GM23338 (cell line): ENCODE results near the gene CNPY2. TPM values are rescaled to one million over a fixed set of nuclear protein-coding genes. Genes with fewer than 3 reads are reported as not detected.

Experiments
- ATAC-seq: fragments of 200-7000 bp; cut with Tn5 transposase; 3 replicates; pipeline ENCODE4 v1.9.1; 2020
- DNase-seq: peaks from one replicate; pipeline ENCODE4 v3.0.0-alpha.2; 2015; ENCODE audit warnings: low spot score
- H2AFZ ChIP-seq: fragments of 200-600 bp; sonication (generic); 2 replicates; pipeline ENCODE4 v1.8.0; 2016; ENCODE audit warnings: antibody characterized with exemption, mild to moderate bottlenecking, moderate library complexity
- H3F3A ChIP-seq: fragments of 200-600 bp; sonication (generic); replicated peaks from 2 replicates; pipeline ENCODE4 v1.8.0; 2017; ENCODE audit warnings: antibody characterized with exemption, mixed run types, low read depth
- H3K27ac ChIP-seq: fragments of 200-600 bp; sonication (generic); 2 replicates; pipeline ENCODE4 v1.6.1; 2016; ENCODE audit warnings: low read depth
- H3K27me3 ChIP-seq: fragments of 200-600 bp; sonication (generic); 2 replicates; pipeline ENCODE4 v1.8.0; 2016; ENCODE audit warnings: mild to moderate bottlenecking, mixed run types, moderate library complexity; ENCODE audit not compliant: insufficient read depth
- H3K36me3 ChIP-seq: fragments of 200-600 bp; sonication (generic); 2 replicates; pipeline ENCODE4 v1.8.0; 2016; ENCODE audit warnings: mild to moderate bottlenecking; ENCODE audit not compliant: insufficient read depth
- H3K4me1 ChIP-seq: fragments of 200-600 bp; sonication (generic); 2 replicates; pipeline ENCODE4 v1.8.0; 2016; ENCODE audit warnings: mild to moderate bottlenecking, moderate library complexity; ENCODE audit not compliant: insufficient read depth
- H3K4me2 ChIP-seq: fragments of 200-600 bp; sonication (generic); 2 replicates; pipeline ENCODE4 v1.7.1; 2017; ENCODE audit warnings: mixed run types
- H3K4me3 ChIP-seq: fragments of 200-600 bp; sonication (generic); 2 replicates; pipeline ENCODE4 v1.6.1; 2016; ENCODE audit warnings: mixed run types
- H3K79me2 ChIP-seq: fragments of 200-600 bp; sonication (generic); replicated peaks from 2 replicates; pipeline ENCODE4 v1.8.0; 2017; ENCODE audit warnings: mild to moderate bottlenecking; ENCODE audit not compliant: insufficient read depth
- H3K9me2 ChIP-seq: fragments of 200-600 bp; sonication (generic); 2 replicates; pipeline ENCODE4 v1.8.0; 2017; ENCODE audit not compliant: insufficient read depth
- H4K20me1 ChIP-seq: fragments of 200-600 bp; sonication (generic); replicated peaks from 2 replicates; pipeline ENCODE4 v1.8.0; 2017; ENCODE audit warnings: mild to moderate bottlenecking; ENCODE audit not compliant: insufficient read depth
- H3K27ac Mint-ChIP-seq: 2 replicates; pipeline ENCODE4 v1.8.0; 2020; ENCODE audit warnings: inconsistent platforms, mild to moderate bottlenecking, moderate library complexity, mixed read lengths
- H3K27me3 Mint-ChIP-seq: 3 replicates; pipeline ENCODE4 v1.8.0; 2022; ENCODE audit warnings: low read depth, mild to moderate bottlenecking, moderate library complexity, mixed read lengths, inconsistent platforms; ENCODE audit not compliant: insufficient read depth, poor library complexity
- H3K36me3 Mint-ChIP-seq: 3 replicates; pipeline ENCODE4 v1.8.0; 2021; ENCODE audit warnings: low read depth, mild to moderate bottlenecking, inconsistent platforms, moderate library complexity, mixed read lengths
- H3K4me1 Mint-ChIP-seq: 3 replicates; pipeline ENCODE4 v1.8.0; 2020; ENCODE audit warnings: mild to moderate bottlenecking, inconsistent platforms, mixed read lengths
- H3K4me3 Mint-ChIP-seq: 3 replicates; pipeline ENCODE4 v1.8.0; 2021; ENCODE audit warnings: moderate library complexity, mild to moderate bottlenecking, inconsistent platforms, mixed read lengths
- H3K9me3 Mint-ChIP-seq: 3 replicates; pipeline ENCODE4 v1.8.0; 2020; ENCODE audit warnings: moderate library complexity, mild to moderate bottlenecking, inconsistent platforms, mixed read lengths
- CREB1 ChIP-seq: fragments of 250-450 bp; sonication (Bioruptor Pico); IDR thresholded peaks from 2 replicates; pipeline ENCODE4 v1.5.0; 2020; ENCODE audit warnings: low read depth, mild to moderate bottlenecking, moderate library complexity
- EZH2 ChIP-seq: fragments of 200-600 bp; sonication (generic); IDR thresholded peaks from one replicate; pipeline ENCODE4 v1.8.0; 2017; ENCODE audit warnings: antibody characterized with exemption, mild to moderate bottlenecking, low read depth; ENCODE audit not compliant: unreplicated experiment
- EZH2phosphoT487 ChIP-seq: fragments of 200-600 bp; sonication (generic); IDR thresholded peaks from one replicate; pipeline ENCODE4 v1.8.1; 2018; ENCODE audit warnings: antibody characterized with exemption; ENCODE audit not compliant: unreplicated experiment
- JUNB ChIP-seq: IDR thresholded peaks from one replicate; pipeline ENCODE4 v1.6.1; 2016; ENCODE audit warnings: antibody characterized with exemption; ENCODE audit not compliant: unreplicated experiment
- NANOG ChIP-seq: IDR thresholded peaks from 2 replicates; pipeline ENCODE4 v1.6.1; 2016; ENCODE audit warnings: antibody characterized with exemption, borderline replicate concordance
- POLR2AphosphoS5 ChIP-seq: IDR thresholded peaks from 2 replicates; pipeline ENCODE4 v1.6.1; 2016; ENCODE audit warnings: antibody characterized with exemption, low read depth
- STAT1 ChIP-seq: IDR thresholded peaks from one replicate; pipeline ENCODE4 v1.6.1; 2016; ENCODE audit warnings: antibody characterized with exemption; ENCODE audit not compliant: unreplicated experiment
- ZNF114 ChIP-seq: fragments of 250-450 bp; sonication (Bioruptor Pico); IDR thresholded peaks from 2 replicates; pipeline ENCODE4 v1.5.0; 2020; ENCODE audit warnings: mild to moderate bottlenecking, moderate library complexity
- ZNF331 ChIP-seq: fragments of 250-450 bp; sonication (Bioruptor Pico); IDR thresholded peaks from 2 replicates; pipeline ENCODE4 v1.5.0; 2020; ENCODE audit warnings: low read depth, mild to moderate bottlenecking, moderate library complexity
- polyA plus RNA-seq: library from polyadenylated mRNA; unstranded; fragments of >200 nt; fragmentation: Nextera tagmentation; extraction: Ambion mirVana; gene quantifications from 2 replicates; pipeline ENCODE4 v1.2.1, GENCODE V29; 2016
- total RNA-seq: library from RNA; depleted of rRNA; stranded (reverse); fragments of >200 nt; shearing (Covaris generic); gene quantifications from 2 replicates; pipeline ENCODE4 v1.2.3, GENCODE V29; 2014
- TF ChIP-seq, protein P1 (sequence below), 2 experiments: fragments of 200-600 bp in 1 of 2; sonication (generic) in 1 of 2; conservative IDR thresholded peaks; 2 replicates each; pipeline versions ENCODE4 v1.5.1 to v1.6.1; 2016 to 2017; ENCODE audit warnings: antibody characterized with exemption in 2 of 2, low read depth in 2 of 2, mild to moderate bottlenecking in 2 of 2, moderate library complexity in 1 of 2
- TF ChIP-seq, protein P2 (sequence below): fragments of 250-450 bp; sonication (Bioruptor Pico); IDR thresholded peaks from 2 replicates; pipeline ENCODE4 v1.5.0; 2020; ENCODE audit warnings: mild to moderate bottlenecking, moderate library complexity
- TF ChIP-seq, protein P3 (sequence below): IDR thresholded peaks from one replicate; pipeline ENCODE4 v1.6.1; 2018; ENCODE audit warnings: antibody characterized with exemption; ENCODE audit not compliant: unreplicated experiment

Gene CNPY2
- total and polyA plus RNA-seq, 2 experiments from 2014 or later, result 119 to 316 TPM

DNA sequence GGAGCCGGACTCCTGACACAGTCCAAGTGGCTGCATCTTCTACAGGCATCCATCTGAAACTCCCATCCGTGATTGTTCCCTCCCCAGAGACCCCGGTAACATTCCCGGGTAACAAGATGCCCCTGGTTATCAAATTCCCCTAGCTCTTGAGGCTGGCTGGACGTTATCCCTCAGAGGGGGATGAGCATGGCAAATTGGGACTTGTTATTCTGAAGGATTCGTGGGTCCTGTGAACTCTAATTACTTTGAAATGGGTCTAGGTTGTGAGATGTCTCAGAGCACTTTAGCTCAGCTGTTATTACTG, 18.7 kb upstream of the CNPY2 start (continued):
- no peak for TF ChIP-seq POLR2AphosphoS5
- TF ChIP-seq EZH2, result no peak
- no peak for TF ChIP-seq ZNF114 (CRISPR knock-in tag)

DNA sequence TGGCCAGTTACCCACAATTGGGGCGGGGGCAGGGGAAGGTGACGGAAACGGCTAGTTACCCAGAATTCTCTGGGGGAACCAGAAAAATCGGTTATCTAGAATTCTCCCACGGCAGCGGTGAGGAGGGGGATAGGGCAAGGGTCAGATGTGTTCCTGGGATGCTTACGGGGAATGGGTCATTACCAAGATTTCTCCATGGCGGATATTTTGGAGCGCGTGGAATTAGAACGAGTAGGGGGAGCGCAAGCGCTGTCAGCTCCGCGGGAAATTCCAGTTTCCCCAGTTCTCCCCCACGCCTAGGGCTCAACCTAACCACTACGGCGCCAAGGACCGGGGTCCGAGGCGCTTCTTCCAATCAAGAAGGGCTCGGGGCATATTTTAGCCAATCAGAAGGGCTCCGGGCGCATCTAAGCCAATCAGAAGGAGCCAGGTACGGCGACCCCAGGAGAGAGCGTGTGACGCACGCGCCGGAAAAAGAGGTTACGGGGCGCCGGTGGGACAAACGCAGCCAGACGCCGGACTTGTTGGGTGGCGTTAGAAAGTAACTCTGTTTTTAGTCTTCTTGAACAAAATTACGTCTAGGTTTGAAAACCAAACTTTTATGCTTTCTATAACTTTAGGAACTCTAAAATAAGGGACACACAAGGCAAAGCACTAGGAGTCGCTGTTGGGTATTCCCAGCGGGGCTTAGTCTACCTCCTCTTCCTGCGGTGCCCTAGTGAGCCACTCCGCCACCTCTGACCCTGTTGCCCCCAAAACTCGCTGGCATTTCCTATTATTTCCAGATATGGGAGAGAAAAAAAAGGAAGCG, 18.1 kb upstream of the CNPY2 start, which contains the start of gene PAN2:
TSS of gene PAN2 (minus strand) at position 322 of the 811 bp plus-strand sequence. CDS start 906 bp downstream, outside the sequence.
- H3K36me3 ChIP-seq, result no peaks in the 10 kb centered on the region
- ATAC-seq (peak; percentile 95), DNase-seq (peak; percentile 98)
- no peaks in the 10 kb centered on the region for H3K36me3 Mint-ChIP-seq
- H2AFZ ChIP-seq, result no peak within 1 kb of the TSS
- H3K79me2 ChIP-seq, result peaks cover 5% of the 10 kb centered on the region; the same call in 1 of the 2 replicates
- peaks cover 12% of the 10 kb centered on the region for H3K27me3 Mint-ChIP-seq
- H3K4me1 ChIP-seq, result peaks cover 23% of the 10 kb centered on the region
- peak within 1 kb of the TSS; percentile 99 for H3K27ac Mint-ChIP-seq
- H3K9me2 ChIP-seq, result peaks cover 8% of the 10 kb centered on the region
- H3K9me3 Mint-ChIP-seq, result no peaks in the 10 kb centered on the region
- peak within 1 kb of the TSS; percentile 91 for H3K4me3 Mint-ChIP-seq
- no peaks in the 10 kb centered on the region for H3K27me3 ChIP-seq
- H4K20me1 ChIP-seq, result no peaks in the 10 kb centered on the region
- peak within 1 kb of the TSS; percentile 81 for H3K4me2 ChIP-seq
- H3K27ac ChIP-seq, result peak within 1 kb of the TSS; percentile 98
- H3F3A ChIP-seq, result peaks cover 12% of the 10 kb centered on the region; the same call in 1 of the 2 replicates
- H3K4me1 Mint-ChIP-seq, result peaks cover 35% of the 10 kb centered on the region
- H3K4me3 ChIP-seq, result peak within 1 kb of the TSS; percentile 58
- TF ChIP-seq, protein P1, sequence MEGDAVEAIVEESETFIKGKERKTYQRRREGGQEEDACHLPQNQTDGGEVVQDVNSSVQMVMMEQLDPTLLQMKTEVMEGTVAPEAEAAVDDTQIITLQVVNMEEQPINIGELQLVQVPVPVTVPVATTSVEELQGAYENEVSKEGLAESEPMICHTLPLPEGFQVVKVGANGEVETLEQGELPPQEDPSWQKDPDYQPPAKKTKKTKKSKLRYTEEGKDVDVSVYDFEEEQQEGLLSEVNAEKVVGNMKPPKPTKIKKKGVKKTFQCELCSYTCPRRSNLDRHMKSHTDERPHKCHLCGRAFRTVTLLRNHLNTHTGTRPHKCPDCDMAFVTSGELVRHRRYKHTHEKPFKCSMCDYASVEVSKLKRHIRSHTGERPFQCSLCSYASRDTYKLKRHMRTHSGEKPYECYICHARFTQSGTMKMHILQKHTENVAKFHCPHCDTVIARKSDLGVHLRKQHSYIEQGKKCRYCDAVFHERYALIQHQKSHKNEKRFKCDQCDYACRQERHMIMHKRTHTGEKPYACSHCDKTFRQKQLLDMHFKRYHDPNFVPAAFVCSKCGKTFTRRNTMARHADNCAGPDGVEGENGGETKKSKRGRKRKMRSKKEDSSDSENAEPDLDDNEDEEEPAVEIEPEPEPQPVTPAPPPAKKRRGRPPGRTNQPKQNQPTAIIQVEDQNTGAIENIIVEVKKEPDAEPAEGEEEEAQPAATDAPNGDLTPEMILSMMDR (conservative IDR thresholded peaks at IDR 0.05; ENCODE audit: low read depth in 2 of 2), result peak; percentile 25 to 69; a peak in 3 of 4 replicates
- TF ChIP-seq, protein P2, sequence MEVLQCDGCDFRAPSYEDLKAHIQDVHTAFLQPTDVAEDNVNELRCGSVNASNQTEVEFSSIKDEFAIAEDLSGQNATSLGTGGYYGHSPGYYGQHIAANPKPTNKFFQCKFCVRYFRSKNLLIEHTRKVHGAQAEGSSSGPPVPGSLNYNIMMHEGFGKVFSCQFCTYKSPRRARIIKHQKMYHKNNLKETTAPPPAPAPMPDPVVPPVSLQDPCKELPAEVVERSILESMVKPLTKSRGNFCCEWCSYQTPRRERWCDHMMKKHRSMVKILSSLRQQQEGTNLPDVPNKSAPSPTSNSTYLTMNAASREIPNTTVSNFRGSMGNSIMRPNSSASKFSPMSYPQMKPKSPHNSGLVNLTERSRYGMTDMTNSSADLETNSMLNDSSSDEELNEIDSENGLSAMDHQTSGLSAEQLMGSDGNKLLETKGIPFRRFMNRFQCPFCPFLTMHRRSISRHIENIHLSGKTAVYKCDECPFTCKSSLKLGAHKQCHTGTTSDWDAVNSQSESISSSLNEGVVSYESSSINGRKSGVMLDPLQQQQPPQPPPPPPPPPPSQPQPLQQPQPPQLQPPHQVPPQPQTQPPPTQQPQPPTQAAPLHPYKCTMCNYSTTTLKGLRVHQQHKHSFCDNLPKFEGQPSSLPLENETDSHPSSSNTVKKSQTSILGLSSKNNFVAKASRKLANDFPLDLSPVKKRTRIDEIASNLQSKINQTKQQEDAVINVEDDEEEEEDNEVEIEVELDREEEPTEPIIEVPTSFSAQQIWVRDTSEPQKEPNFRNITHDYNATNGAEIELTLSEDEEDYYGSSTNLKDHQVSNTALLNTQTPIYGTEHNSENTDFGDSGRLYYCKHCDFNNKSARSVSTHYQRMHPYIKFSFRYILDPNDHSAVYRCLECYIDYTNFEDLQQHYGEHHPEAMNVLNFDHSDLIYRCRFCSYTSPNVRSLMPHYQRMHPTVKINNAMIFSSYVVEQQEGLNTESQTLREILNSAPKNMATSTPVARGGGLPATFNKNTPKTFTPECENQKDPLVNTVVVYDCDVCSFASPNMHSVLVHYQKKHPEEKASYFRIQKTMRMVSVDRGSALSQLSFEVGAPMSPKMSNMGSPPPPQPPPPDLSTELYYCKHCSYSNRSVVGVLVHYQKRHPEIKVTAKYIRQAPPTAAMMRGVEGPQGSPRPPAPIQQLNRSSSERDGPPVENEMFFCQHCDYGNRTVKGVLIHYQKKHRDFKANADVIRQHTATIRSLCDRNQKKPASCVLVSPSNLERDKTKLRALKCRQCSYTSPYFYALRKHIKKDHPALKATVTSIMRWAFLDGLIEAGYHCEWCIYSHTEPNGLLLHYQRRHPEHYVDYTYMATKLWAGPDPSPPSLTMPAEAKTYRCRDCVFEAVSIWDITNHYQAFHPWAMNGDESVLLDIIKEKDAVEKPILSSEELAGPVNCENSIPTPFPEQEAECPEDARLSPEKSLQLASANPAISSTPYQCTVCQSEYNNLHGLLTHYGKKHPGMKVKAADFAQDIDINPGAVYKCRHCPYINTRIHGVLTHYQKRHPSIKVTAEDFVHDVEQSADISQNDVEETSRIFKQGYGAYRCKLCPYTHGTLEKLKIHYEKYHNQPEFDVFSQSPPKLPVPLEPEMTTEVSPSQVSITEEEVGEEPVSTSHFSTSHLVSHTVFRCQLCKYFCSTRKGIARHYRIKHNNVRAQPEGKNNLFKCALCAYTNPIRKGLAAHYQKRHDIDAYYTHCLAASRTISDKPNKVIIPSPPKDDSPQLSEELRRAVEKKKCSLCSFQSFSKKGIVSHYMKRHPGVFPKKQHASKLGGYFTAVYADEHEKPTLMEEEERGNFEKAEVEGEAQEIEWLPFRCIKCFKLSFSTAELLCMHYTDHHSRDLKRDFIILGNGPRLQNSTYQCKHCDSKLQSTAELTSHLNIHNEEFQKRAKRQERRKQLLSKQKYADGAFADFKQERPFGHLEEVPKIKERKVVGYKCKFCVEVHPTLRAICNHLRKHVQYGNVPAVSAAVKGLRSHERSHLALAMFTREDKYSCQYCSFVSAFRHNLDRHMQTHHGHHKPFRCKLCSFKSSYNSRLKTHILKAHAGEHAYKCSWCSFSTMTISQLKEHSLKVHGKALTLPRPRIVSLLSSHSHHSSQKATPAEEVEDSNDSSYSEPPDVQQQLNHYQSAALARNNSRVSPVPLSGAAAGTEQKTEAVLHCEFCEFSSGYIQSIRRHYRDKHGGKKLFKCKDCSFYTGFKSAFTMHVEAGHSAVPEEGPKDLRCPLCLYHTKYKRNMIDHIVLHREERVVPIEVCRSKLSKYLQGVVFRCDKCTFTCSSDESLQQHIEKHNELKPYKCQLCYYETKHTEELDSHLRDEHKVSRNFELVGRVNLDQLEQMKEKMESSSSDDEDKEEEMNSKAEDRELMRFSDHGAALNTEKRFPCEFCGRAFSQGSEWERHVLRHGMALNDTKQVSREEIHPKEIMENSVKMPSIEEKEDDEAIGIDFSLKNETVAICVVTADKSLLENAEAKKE, result no peak
- peak; percentile 53; the same call in 1 of the 2 replicates for TF ChIP-seq POLR2AphosphoS5
- no peak for TF ChIP-seq JUNB
- no peak for TF ChIP-seq NANOG
- peak; percentile 84 for TF ChIP-seq CREB1 (CRISPR knock-in tag)
- TF ChIP-seq ZNF331, result no peak
- TF ChIP-seq, protein P3, sequence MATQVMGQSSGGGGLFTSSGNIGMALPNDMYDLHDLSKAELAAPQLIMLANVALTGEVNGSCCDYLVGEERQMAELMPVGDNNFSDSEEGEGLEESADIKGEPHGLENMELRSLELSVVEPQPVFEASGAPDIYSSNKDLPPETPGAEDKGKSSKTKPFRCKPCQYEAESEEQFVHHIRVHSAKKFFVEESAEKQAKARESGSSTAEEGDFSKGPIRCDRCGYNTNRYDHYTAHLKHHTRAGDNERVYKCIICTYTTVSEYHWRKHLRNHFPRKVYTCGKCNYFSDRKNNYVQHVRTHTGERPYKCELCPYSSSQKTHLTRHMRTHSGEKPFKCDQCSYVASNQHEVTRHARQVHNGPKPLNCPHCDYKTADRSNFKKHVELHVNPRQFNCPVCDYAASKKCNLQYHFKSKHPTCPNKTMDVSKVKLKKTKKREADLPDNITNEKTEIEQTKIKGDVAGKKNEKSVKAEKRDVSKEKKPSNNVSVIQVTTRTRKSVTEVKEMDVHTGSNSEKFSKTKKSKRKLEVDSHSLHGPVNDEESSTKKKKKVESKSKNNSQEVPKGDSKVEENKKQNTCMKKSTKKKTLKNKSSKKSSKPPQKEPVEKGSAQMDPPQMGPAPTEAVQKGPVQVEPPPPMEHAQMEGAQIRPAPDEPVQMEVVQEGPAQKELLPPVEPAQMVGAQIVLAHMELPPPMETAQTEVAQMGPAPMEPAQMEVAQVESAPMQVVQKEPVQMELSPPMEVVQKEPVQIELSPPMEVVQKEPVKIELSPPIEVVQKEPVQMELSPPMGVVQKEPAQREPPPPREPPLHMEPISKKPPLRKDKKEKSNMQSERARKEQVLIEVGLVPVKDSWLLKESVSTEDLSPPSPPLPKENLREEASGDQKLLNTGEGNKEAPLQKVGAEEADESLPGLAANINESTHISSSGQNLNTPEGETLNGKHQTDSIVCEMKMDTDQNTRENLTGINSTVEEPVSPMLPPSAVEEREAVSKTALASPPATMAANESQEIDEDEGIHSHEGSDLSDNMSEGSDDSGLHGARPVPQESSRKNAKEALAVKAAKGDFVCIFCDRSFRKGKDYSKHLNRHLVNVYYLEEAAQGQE, result no peak
- TF ChIP-seq EZH2phosphoT487, result no peak
- no peak for TF ChIP-seq ZNF114 (CRISPR knock-in tag)
- TF ChIP-seq STAT1, result no peak
